Uterus (tissue), 4 donors: Measurements from ENCODE around the gene TFCP2L1. TPM values are rescaled to one million over a fixed set of nuclear protein-coding genes. Genes with fewer than 3 reads are reported as not detected.

Experiments
- DNase-seq, 2 donors: peaks; one replicate each; pipeline ENCODE4 v3.0.0-alpha.2; 2019 to 2020
- H3K27ac ChIP-seq, 2 donors: fragments of 200-600 bp; sonication (generic); 1 replicate in 1 of 2; 2 replicates in 1 of 2; pipeline ENCODE4 v1.5.1; 2016 to 2018
- H3K27me3 ChIP-seq, 2 donors: fragments of 200-600 bp; sonication (generic); one replicate each; pipeline ENCODE4 v1.5.1; 2018 to 2019; ENCODE audit warnings: control low read depth in 1 of 2
- H3K36me3 ChIP-seq, 2 donors: fragments of 200-600 bp; sonication (generic); one replicate each; pipeline ENCODE4 v1.5.1; 2019; ENCODE audit warnings: control low read depth in 1 of 2
- H3K4me1 ChIP-seq, 2 donors: fragments of 200-600 bp; sonication (generic); one replicate each; pipeline ENCODE4 v1.5.1; 2018 to 2019; ENCODE audit warnings: control low read depth in 1 of 2
- H3K4me3 ChIP-seq, 2 donors: fragments of 200-600 bp; sonication (generic); 1 replicate in 1 of 2; 2 replicates in 1 of 2; pipeline ENCODE4 v1.5.1; 2018 to 2019; ENCODE audit warnings: mild to moderate bottlenecking in 1 of 2
- H3K9me3 ChIP-seq, 2 donors: fragments of 200-600 bp; sonication (generic); one replicate each; pipeline ENCODE4 v1.5.1; 2019; ENCODE audit warnings: control low read depth in 1 of 2
- POLR2A ChIP-seq, 2 donors: fragments of 450-650 bp; IDR thresholded peaks; one replicate each; pipeline ENCODE4 v1.6.1; 2016; ENCODE audit warnings: antibody characterized with exemption in 2 of 2, mild to moderate bottlenecking in 1 of 2, moderate library complexity in 1 of 2
- intact Hi-C: fragments of 100-400 bp; cut with DNase I; formaldehyde crosslinking; loops from one replicate; pipeline ENCODE4 v1.15.1; 2023; ENCODE audit warnings: low total_unique reads
- total RNA-seq, 4 donors: library from RNA; depleted of rRNA in 3 of 4; stranded (reverse); fragments of >200 nt in 3 of 4; gene quantifications; one replicate each; pipeline versions ENCODE4 v1.1.0 to v1.2.4, GENCODE V29; 2014 to 2023
- TF ChIP-seq, protein P1 (sequence below), 4 experiments: fragments of 200-600 bp in 2 of 4; fragments of 450-650 bp in 2 of 4; sonication (generic) in 2 of 4; IDR thresholded peaks; one replicate each; pipeline ENCODE4 v1.5.1; 2016 to 2019; ENCODE audit warnings: antibody characterized with exemption in 4 of 4, mild to moderate bottlenecking in 2 of 4, moderate library complexity in 1 of 4
- donor health status: DM: yes; HTN: yes; CAD: no.

Gene TFCP2L1
- total RNA-seq, 4 donors from 2014 or later, result under 0.01 to 6.2 (median 2.1) TPM

DNA sequence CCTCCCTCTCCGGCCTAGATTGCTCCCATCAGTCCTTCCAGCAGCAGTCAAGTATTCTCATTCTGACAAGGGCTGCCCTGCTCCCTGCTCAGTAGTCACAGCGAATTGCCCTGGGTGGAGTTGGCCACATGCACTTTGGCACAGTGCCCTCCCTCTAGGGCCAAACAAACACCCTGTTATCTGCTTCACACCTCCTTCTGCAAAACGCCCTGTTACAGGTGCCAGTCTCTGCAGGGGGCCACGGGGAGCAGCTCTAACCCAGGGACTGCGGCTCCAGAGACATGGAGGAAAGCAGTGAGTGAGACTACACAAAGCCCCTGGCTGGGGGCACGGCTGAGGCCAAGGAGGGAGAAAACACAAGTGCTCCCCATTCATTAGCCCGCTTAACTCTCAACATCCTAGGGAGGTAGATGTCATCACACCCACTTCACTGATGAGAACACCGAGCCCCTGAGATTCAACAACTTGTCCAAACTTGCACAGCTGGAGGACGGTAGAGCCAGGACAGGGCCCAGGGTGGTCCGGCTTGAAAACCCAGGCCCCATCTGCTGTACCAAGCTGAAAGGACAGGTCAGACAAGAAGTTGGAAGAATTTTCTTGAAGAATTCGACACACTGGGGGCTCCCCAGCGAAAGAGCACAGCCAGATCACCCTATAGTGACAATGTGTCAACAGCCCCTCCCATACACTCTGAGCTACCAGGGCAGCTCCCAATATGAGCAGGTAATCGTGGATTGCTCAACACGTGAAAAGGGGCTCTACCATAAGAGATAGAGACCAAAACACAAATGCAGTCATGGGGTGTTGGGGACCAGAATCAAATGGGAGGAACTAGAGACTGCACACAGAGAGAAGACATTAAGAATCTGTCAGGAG is 8.7 kb upstream of the TFCP2L1 start:
- no peak for DNase-seq
- Histone ChIP-seq H3K4me3 (no peak overlapping the region), H3K36me3 (no peaks in the 10 kb centered on the region), H3K27me3 (no peaks in the 10 kb centered on the region), H3K9me3 (no peaks in the 10 kb centered on the region), H3K4me1 (no peaks in the 10 kb centered on the region), H3K27ac (no peak overlapping the region)
- no peak for TF ChIP-seq POLR2A (IDR thresholded peaks at IDR 0.05)
- TF ChIP-seq, protein P1, sequence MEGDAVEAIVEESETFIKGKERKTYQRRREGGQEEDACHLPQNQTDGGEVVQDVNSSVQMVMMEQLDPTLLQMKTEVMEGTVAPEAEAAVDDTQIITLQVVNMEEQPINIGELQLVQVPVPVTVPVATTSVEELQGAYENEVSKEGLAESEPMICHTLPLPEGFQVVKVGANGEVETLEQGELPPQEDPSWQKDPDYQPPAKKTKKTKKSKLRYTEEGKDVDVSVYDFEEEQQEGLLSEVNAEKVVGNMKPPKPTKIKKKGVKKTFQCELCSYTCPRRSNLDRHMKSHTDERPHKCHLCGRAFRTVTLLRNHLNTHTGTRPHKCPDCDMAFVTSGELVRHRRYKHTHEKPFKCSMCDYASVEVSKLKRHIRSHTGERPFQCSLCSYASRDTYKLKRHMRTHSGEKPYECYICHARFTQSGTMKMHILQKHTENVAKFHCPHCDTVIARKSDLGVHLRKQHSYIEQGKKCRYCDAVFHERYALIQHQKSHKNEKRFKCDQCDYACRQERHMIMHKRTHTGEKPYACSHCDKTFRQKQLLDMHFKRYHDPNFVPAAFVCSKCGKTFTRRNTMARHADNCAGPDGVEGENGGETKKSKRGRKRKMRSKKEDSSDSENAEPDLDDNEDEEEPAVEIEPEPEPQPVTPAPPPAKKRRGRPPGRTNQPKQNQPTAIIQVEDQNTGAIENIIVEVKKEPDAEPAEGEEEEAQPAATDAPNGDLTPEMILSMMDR (IDR thresholded peaks at IDR 0.05), result no peak
- intact Hi-C loops, result no loop called here

GRCh38 chr2:121291251-121291580 is 6.2 kb upstream of the TFCP2L1 start:
- H3K27me3 ChIP-seq, result no peaks in the 10 kb centered on the region
- DNase-seq, result no peak
- no peaks in the 10 kb centered on the region for H3K9me3 ChIP-seq
- TF ChIP-seq, protein P1 (IDR thresholded peaks at IDR 0.05), result no peak
- TF ChIP-seq POLR2A (IDR thresholded peaks at IDR 0.05), result no peak
- no peaks in the 10 kb centered on the region for H3K36me3 ChIP-seq
- intact Hi-C loops, result no loop called here
- H3K27ac ChIP-seq, result no peak overlapping the region
- H3K4me1 ChIP-seq, result no peaks in the 10 kb centered on the region
- no peak overlapping the region for H3K4me3 ChIP-seq

DNA sequence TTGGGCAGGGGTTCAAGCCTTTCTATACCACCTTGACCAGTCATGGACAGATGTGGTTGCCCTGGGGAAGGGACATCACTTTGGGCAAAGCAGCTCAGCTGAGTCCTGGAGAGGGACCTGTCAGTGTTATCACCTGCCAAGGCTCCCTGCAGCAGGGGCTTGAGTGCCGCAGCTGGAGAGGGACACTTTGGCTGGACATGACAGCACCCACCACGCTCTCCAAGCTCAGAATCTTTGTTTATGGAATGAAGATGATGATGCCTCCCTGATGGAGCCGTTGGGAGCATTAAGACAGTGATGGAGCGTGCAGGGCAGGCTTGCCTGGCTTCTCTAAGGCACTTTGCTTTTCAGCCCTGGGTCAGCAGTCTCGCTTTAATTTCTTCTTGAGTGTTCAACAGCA is 4.3 kb upstream of the TFCP2L1 start:
- TF ChIP-seq, protein P1 (IDR thresholded peaks at IDR 0.05), result no peak
- no peak for TF ChIP-seq POLR2A (IDR thresholded peaks at IDR 0.05)
- no peak for DNase-seq
- no peaks in the 10 kb centered on the region for H3K36me3 ChIP-seq
- H3K27me3 ChIP-seq, result no peaks in the 10 kb centered on the region
- no peaks in the 10 kb centered on the region for H3K4me1 ChIP-seq
- intact Hi-C loops, result no loop called here
- no peaks in the 10 kb centered on the region for H3K9me3 ChIP-seq
- no peak overlapping the region for H3K4me3 ChIP-seq
- no peak overlapping the region for H3K27ac ChIP-seq

- Histone ChIP-seq H3K4me1 (no peaks in the 10 kb centered on the region), H3K27me3 (no peaks in the 10 kb centered on the region), H3K36me3 (no peaks in the 10 kb centered on the region), H3K9me3 (no peaks in the 10 kb centered on the region), H3K4me3 (no peak overlapping the region), H3K27ac (no peak overlapping the region)
- DNase-seq, result no peak
- intact Hi-C loops, result no loop called here
- TF ChIP-seq POLR2A (IDR thresholded peaks at IDR 0.05), result no peak
- TF ChIP-seq, protein P1 (IDR thresholded peaks at IDR 0.05), result no peak
Observed at GRCh38 chr2:121288454-121289231, 3.6 kb upstream of the TFCP2L1 start.

DNA sequence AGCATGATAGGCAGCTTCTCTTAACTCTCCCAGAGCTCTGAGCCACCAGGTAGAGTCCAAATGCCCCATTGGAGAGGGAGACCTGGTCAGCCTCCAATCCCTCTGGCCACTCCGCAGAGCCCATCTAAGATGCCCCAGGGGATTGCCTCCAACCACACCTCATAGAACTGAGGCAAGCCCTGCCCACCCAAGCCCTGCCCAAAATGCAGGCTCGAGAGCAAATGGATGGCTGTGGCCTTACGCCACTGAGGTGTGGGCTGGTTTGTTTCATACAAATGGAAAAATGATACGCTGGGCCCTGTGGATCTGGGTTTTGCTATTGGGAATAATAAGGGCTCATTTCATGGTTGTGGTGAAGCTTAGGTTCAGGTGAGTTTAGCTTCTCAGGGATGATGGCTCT is 3.0 kb upstream of the TFCP2L1 start:
- H3K27me3 ChIP-seq, result peaks cover 0 to 3% of the 10 kb centered on the region in 2 donors
- H3K4me1 ChIP-seq, result no peaks in the 10 kb centered on the region
- no peak for DNase-seq
- TF ChIP-seq, protein P1 (IDR thresholded peaks at IDR 0.05), result no peak
- no peak for TF ChIP-seq POLR2A (IDR thresholded peaks at IDR 0.05)
- no peaks in the 10 kb centered on the region for H3K36me3 ChIP-seq
- H3K9me3 ChIP-seq, result no peaks in the 10 kb centered on the region
- H3K27ac ChIP-seq, result no peak overlapping the region
- H3K4me3 ChIP-seq, result no peak overlapping the region
- intact Hi-C loops, result no loop called here
